Right lobe of liver (tissue), 6 donors: ENCODE measurements around the gene SIRPD. TPM values are rescaled to one million over a fixed set of nuclear protein-coding genes. Genes with fewer than 3 reads are reported as not detected.

Source experiments
- ATAC-seq, 4 donors: fragments of 200-7000 bp; cut with Tn5 transposase; one replicate each; pipeline ENCODE4 v1.9.1; 2020; ENCODE audit warnings: mild to moderate bottlenecking in 4 of 4, moderate library complexity in 4 of 4
- DNase-seq, 3 donors: peaks; one replicate each; pipeline ENCODE4 v3.0.0-alpha.2; 2020
- H3K27ac ChIP-seq, 3 donors: fragments of 200-600 bp; one replicate each; pipeline ENCODE4 v1.8.0; 2022
- H3K27me3 ChIP-seq, 2 donors: fragments of 200-600 bp; one replicate each; pipeline ENCODE4 v1.8.0; 2022
- H3K36me3 ChIP-seq, 4 donors: fragments of 200-600 bp; sonication (generic) in 1 of 4; one replicate each; pipeline versions ENCODE4 v1.5.1 to v1.8.0; 2017 to 2022; ENCODE audit warnings: control low read depth in 1 of 4
- H3K4me1 ChIP-seq, 4 donors: fragments of 200-600 bp; sonication (generic) in 1 of 4; one replicate each; pipeline versions ENCODE4 v1.5.1 to v1.8.0; 2017 to 2022; ENCODE audit warnings: control low read depth in 1 of 4
- H3K4me3 ChIP-seq, 3 donors: fragments of 200-600 bp; one replicate each; pipeline ENCODE4 v1.8.0; 2022
- H3K9me3 ChIP-seq, 4 donors: fragments of 200-600 bp; sonication (generic) in 1 of 4; one replicate each; pipeline versions ENCODE4 v1.5.1 to v1.8.0; 2017 to 2022; ENCODE audit warnings: control low read depth in 1 of 4
- POLR2A ChIP-seq: fragments of 450-650 bp; IDR thresholded peaks from one replicate; pipeline ENCODE4 v1.6.1; 2017; ENCODE audit warnings: antibody characterized with exemption, mild to moderate bottlenecking
- WGBS: methylation state at CpG from one replicate; pipeline ENCODE4 v1.1.6; 2018; ENCODE audit warnings: low coverage, low lambda C conversion rate; ENCODE audit not compliant: insufficient coverage; ENCODE audit errors: missing lambda C conversion rate; 5-methylcytosine and 5-hydroxymethylcytosine counted together
- intact Hi-C, 2 donors: fragments of 100-400 bp; cut with DNase I; formaldehyde crosslinking; loops; one replicate each; pipeline versions ENCODE4 v1.11.2 to v1.14.1; 2022
- total RNA-seq, 6 experiments: library from RNA; depleted of rRNA in 2 of 6; stranded (reverse); fragments of >200 nt in 2 of 6; fragmentation: NEBNext Ultra II Directional in 3 of 6; extraction: Animal tissue kit (Norgen Biotek cat#: 25700) in 3 of 6; gene quantifications; one replicate each; pipeline versions ENCODE4 v1.1.0 to v1.2.4, GENCODE V29; 2016 to 2023
- TF ChIP-seq, protein P1 (sequence below), 4 donors: fragments of 200-600 bp in 3 of 4; fragments of 450-650 bp in 1 of 4; IDR thresholded peaks; one replicate each; pipeline versions ENCODE4 v1.5.1 to v1.8.0; 2016 to 2022; ENCODE audit warnings: antibody characterized with exemption in 4 of 4, mild to moderate bottlenecking in 2 of 4
- donor health status: DM: no; HTN: yes; CAD: no.
- donor health status: DM: no; HTN: no; CAD: no.
- donor health status: DM: no; HTN: no; CAD: no.
- donor health status: DM: no; HTN: yes; CAD: no.
- donor health status: DM: no; HTN: yes; CAD: no.

The SIRPD gene
- total RNA-seq, 6 experiments from 2014 or later = not detected

DNA sequence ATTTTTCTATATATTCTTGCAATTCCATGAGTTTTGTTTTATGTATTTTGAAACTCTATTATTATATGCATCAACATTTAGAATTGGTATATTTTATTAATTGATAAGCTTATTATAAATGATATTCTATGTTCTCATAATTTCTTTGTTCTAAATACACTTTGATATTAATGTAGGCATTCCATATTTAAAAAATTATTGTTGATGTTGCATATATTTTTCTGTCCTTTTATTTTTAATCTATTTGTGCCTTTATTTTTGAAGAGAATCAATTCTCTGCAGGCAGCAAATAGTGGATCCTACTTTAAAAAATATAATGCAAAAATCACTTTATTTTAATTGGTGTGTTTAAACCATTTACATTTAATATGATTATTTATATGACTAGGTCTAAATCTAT, 29.6 kb downstream of the SIRPD start:
- intact Hi-C loops = no loop called here
- Histone ChIP-seq H3K27ac (no peak overlapping the region), H3K4me1 (no peaks in the 10 kb centered on the region), H3K9me3 (peaks cover 0 to 2% (median 0%) of the 10 kb centered on the region in 4 donors), H3K36me3 (no peaks in the 10 kb centered on the region), H3K27me3 (peaks cover 0 to 4% of the 10 kb centered on the region in 2 donors), H3K4me3 (no peak overlapping the region)
- DNase-seq = no peak
- TF ChIP-seq, protein P1, sequence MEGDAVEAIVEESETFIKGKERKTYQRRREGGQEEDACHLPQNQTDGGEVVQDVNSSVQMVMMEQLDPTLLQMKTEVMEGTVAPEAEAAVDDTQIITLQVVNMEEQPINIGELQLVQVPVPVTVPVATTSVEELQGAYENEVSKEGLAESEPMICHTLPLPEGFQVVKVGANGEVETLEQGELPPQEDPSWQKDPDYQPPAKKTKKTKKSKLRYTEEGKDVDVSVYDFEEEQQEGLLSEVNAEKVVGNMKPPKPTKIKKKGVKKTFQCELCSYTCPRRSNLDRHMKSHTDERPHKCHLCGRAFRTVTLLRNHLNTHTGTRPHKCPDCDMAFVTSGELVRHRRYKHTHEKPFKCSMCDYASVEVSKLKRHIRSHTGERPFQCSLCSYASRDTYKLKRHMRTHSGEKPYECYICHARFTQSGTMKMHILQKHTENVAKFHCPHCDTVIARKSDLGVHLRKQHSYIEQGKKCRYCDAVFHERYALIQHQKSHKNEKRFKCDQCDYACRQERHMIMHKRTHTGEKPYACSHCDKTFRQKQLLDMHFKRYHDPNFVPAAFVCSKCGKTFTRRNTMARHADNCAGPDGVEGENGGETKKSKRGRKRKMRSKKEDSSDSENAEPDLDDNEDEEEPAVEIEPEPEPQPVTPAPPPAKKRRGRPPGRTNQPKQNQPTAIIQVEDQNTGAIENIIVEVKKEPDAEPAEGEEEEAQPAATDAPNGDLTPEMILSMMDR (IDR thresholded peaks at IDR 0.05) = no peak
- no peak for TF ChIP-seq POLR2A
- no peak for ATAC-seq

DNA sequence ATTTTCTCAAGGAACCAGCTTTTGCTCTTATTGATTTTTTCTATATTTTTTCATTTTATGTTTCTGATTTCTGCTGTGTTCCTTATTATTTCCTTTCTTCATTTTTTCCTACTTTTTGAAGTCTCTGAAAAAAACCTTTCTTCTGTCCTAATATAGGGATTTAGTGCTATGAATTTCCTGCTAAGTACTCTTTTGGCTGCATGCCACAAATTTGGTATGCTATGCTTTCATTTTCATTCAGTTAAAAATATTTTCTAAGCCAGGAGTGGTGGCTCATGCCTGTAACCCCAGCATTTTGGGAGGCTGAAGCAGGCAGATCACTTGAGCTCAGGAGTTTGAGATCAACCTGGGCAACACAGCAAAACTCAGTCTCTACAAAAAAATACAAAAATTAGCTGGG, 30.6 kb downstream of the SIRPD start:
- Histone ChIP-seq H3K27me3 (peaks cover 0 to 4% of the 10 kb centered on the region in 2 donors), H3K9me3 (peaks cover 0 to 2% (median 0%) of the 10 kb centered on the region in 4 donors), H3K27ac (no peak overlapping the region), H3K36me3 (no peaks in the 10 kb centered on the region), H3K4me1 (no peaks in the 10 kb centered on the region), H3K4me3 (no peak overlapping the region)
- ATAC-seq = no peak
- no peak for DNase-seq
- intact Hi-C loops = no loop called here
- TF ChIP-seq POLR2A = no peak
- TF ChIP-seq, protein P1 (IDR thresholded peaks at IDR 0.05) = no peak

GRCh38 chr20:1526310-1526709, 31.2 kb downstream of the SIRPD start:
- 52% methylated on average over 1 of the region's 1 CpG for WGBS
- Histone ChIP-seq H3K27me3 (peaks cover 0 to 4% of the 10 kb centered on the region in 2 donors), H3K4me3 (no peak overlapping the region), H3K4me1 (no peaks in the 10 kb centered on the region), H3K9me3 (peaks cover 0 to 2% (median 0%) of the 10 kb centered on the region in 4 donors), H3K27ac (no peak overlapping the region), H3K36me3 (no peaks in the 10 kb centered on the region)
- DNase-seq (no peak), ATAC-seq (no peak)
- intact Hi-C loops = no loop called here
- TF ChIP-seq POLR2A = no peak
- TF ChIP-seq, protein P1 (IDR thresholded peaks at IDR 0.05) = no peak

- no peaks in the 10 kb centered on the region for H3K36me3 ChIP-seq
- H3K4me3 ChIP-seq = no peak overlapping the region
- no peak for ATAC-seq
- H3K4me1 ChIP-seq = no peaks in the 10 kb centered on the region
- peaks cover 0 to 4% of the 10 kb centered on the region in 2 donors for H3K27me3 ChIP-seq
- WGBS = 35% methylated on average over 4 of the region's 4 CpGs
- no peak for DNase-seq
- H3K9me3 ChIP-seq = peaks cover 0 to 2% (median 0%) of the 10 kb centered on the region in 4 donors
- no peak for TF ChIP-seq POLR2A
- TF ChIP-seq, protein P1 (IDR thresholded peaks at IDR 0.05) = no peak
- intact Hi-C loops = no loop called here
- H3K27ac ChIP-seq = no peak overlapping the region
Measured at GRCh38 chr20:1524004-1524403, 33.5 kb downstream of the SIRPD start.

- intact Hi-C loops = no loop called here
- no peak for ATAC-seq
- WGBS = 33% methylated on average over 3 of the region's 5 CpGs
Measured at GRCh38 chr20:1517010-1517409, 40.5 kb downstream of the SIRPD start.

More at GRCh38 chr20:1517010-1517409, 40.5 kb downstream of the SIRPD start:
- TF ChIP-seq, protein P1 (IDR thresholded peaks at IDR 0.05) = no peak
- TF ChIP-seq POLR2A = no peak
- Histone ChIP-seq H3K27ac (no peak overlapping the region), H3K4me3 (no peak overlapping the region), H3K4me1 (no peaks in the 10 kb centered on the region), H3K36me3 (no peaks in the 10 kb centered on the region), H3K27me3 (no peaks in the 10 kb centered on the region), H3K9me3 (no peaks in the 10 kb centered on the region)
- DNase-seq = no peak
